Measurements from ENCODE around the gene LATS2. TPM values are rescaled to one million over a fixed set of nuclear protein-coding genes. Genes with fewer than 3 reads are reported as not detected.

LATS2 gene
- total and polyA plus RNA-seq, 12 donors = 9.7 to 46.1 (median 25.2) TPM

- intact Hi-C loops (cut with DNase I) = no loop called here
These were observed 60.7 kb downstream of the LATS2 start for GRCh38 chr13:21000647-21001046.

GRCh38 chr13:20998649-20999415, 62.6 kb downstream of the LATS2 start:
- peaks cover 0 to 31% (median 0%) of the 10 kb centered on the region in 9 donors for H3K36me3 ChIP-seq
- no peak overlapping the region for H3K4me3 ChIP-seq
- H3K4me1 ChIP-seq = peaks cover 6 to 48% (median 28%) of the 10 kb centered on the region in 9 donors
- H3K27me3 ChIP-seq = no peaks in the 10 kb centered on the region
- DNase-seq (no peak), ATAC-seq (peak in 2 of 8 donors; percentile 21 to 60)
- 96 to 97% methylated on average over 60 of the region's 60 CpGs for WGBS, 2 donors
- peak overlapping the region in 6 of 10 donors; percentile 34 to 78 (median 56) for H3K27ac ChIP-seq
- intact Hi-C loops (cut with DNase I) = loop anchor here in 2 of 10 donors (10.0 kb wide), 2 partner anchors 56 to 66 kb away; partner anchors contain the start of gene LATS2 (in 1 of the 2)
- peaks cover 0 to 13% (median 6%) of the 10 kb centered on the region in 11 donors for H3K9me3 ChIP-seq
- TF ChIP-seq CTCF (IDR thresholded peaks at IDR 0.05) = no peak

More at GRCh38 chr13:21000647-21001046, 60.7 kb downstream of the LATS2 start:
- Histone ChIP-seq H3K27ac (no peak overlapping the region), H3K27me3 (no peaks in the 10 kb centered on the region), H3K36me3 (peaks cover 0 to 15% (median 0%) of the 10 kb centered on the region in 9 donors), H3K9me3 (peaks cover 0 to 13% (median 6%) of the 10 kb centered on the region in 11 donors), H3K4me1 (peaks cover 13 to 51% (median 36%) of the 10 kb centered on the region in 9 donors), H3K4me3 (no peak overlapping the region)
- DNase-seq (no peak), ATAC-seq (no peak)
- 95 to 96% methylated on average over 1 of the region's 1 CpG for WGBS, 2 donors
- TF ChIP-seq CTCF (IDR thresholded peaks at IDR 0.05) = no peak

GRCh38 chr13:20997301-20998161, 63.9 kb downstream of the LATS2 start:
- WGBS, 2 donors = 47 to 48% methylated on average over 14 of the region's 14 CpGs
- intact Hi-C loops (cut with DNase I) = loop anchor here in 2 of 10 donors (10.0 kb wide), 2 partner anchors 57 to 67 kb away; partner anchors contain the start of gene LATS2 (in 1 of the 2)
- H3K4me1 ChIP-seq = peaks cover 6 to 53% (median 26%) of the 10 kb centered on the region in 9 donors
- peak in 7 of 8 donors; percentile 57 to 85 (median 75) for ATAC-seq
- peaks cover 0 to 13% (median 6%) of the 10 kb centered on the region in 11 donors for H3K9me3 ChIP-seq
- TF ChIP-seq CTCF (IDR thresholded peaks at IDR 0.05) = no peak
- no peak overlapping the region for H3K4me3 ChIP-seq
- DNase-seq = peak in 1 of 2 donors; percentile 36
- no peaks in the 10 kb centered on the region for H3K27me3 ChIP-seq
- peaks cover 0 to 31% (median 0%) of the 10 kb centered on the region in 9 donors for H3K36me3 ChIP-seq
- H3K27ac ChIP-seq = peak overlapping the region in 8 of 10 donors; percentile 12 to 78 (median 56)
